SK-N-SH treated with all-trans-retinoic acid at 6 μM for 48 hours (cell line): ENCODE results near the gene GPR176.

Source experiments
- ATAC-seq: fragments of 200-7000 bp; cut with Tn5 transposase; 3 replicates; pipeline ENCODE4 v1.9.1; 2020; ENCODE audit warnings: mild to moderate bottlenecking, moderate library complexity
- BACH2 ChIP-seq: fragments of 250-450 bp; sonication (Bioruptor Pico); IDR thresholded peaks from 2 replicates; pipeline ENCODE4 v1.9.0; 2021; ENCODE audit warnings: mild to moderate bottlenecking, borderline replicate concordance
- CREB5 ChIP-seq: fragments of 250-450 bp; sonication (Bioruptor Pico); IDR thresholded peaks from 2 replicates; pipeline ENCODE4 v1.5.1; 2020; ENCODE audit warnings: low read depth, mild to moderate bottlenecking, moderate library complexity
- CSDC2 ChIP-seq: fragments of 250-450 bp; sonication (Bioruptor Pico); IDR thresholded peaks from 2 replicates; pipeline ENCODE4 v1.5.0; 2020; ENCODE audit warnings: mild to moderate bottlenecking, moderate library complexity
- CSRNP3 ChIP-seq: fragments of 250-450 bp; sonication (Bioruptor Pico); IDR thresholded peaks from 2 replicates; pipeline ENCODE4 v1.5.1; 2021; ENCODE audit warnings: mild to moderate bottlenecking, moderate library complexity
- ESRRG ChIP-seq: fragments of 250-450 bp; sonication (Bioruptor Pico); IDR thresholded peaks from 2 replicates; pipeline ENCODE4 v1.6.1; 2021; ENCODE audit warnings: mild to moderate bottlenecking
- GLIS3 ChIP-seq: fragments of 250-450 bp; sonication (Bioruptor Pico); IDR thresholded peaks from 2 replicates; pipeline ENCODE4 v1.5.0; 2020; ENCODE audit warnings: mild to moderate bottlenecking, moderate library complexity
- ISL1 ChIP-seq: fragments of 250-450 bp; sonication (Bioruptor Pico); IDR thresholded peaks from 2 replicates; pipeline ENCODE4 v2.1.2; 2022; ENCODE audit warnings: mild to moderate bottlenecking, moderate library complexity
- OSR1 ChIP-seq: fragments of 250-450 bp; sonication (Bioruptor Pico); IDR thresholded peaks from 2 replicates; pipeline ENCODE4 v1.8.0; 2022; ENCODE audit warnings: moderate library complexity, mild to moderate bottlenecking, inconsistent platforms
- PATZ1 ChIP-seq: fragments of 250-450 bp; sonication (Bioruptor Pico); IDR thresholded peaks from 2 replicates; pipeline ENCODE4 v1.8.0; 2020; ENCODE audit warnings: mild to moderate bottlenecking, moderate library complexity, borderline replicate concordance
- POU6F1 ChIP-seq: fragments of 250-450 bp; sonication (Bioruptor Pico); IDR thresholded peaks from 2 replicates; pipeline ENCODE4 v1.8.0; 2021; ENCODE audit warnings: low read depth, mild to moderate bottlenecking, moderate library complexity, borderline replicate concordance
- PPARA ChIP-seq: fragments of 250-450 bp; sonication (Bioruptor Pico); IDR thresholded peaks from 2 replicates; pipeline ENCODE4 v1.5.0; 2020; ENCODE audit warnings: mild to moderate bottlenecking, borderline replicate concordance
- RARB ChIP-seq: fragments of 250-450 bp; sonication (Bioruptor Pico); IDR thresholded peaks from 2 replicates; pipeline ENCODE4 v1.8.0; 2021; ENCODE audit warnings: mild to moderate bottlenecking, moderate library complexity
- SNAI2 ChIP-seq: fragments of 250-450 bp; sonication (Bioruptor Pico); IDR thresholded peaks from 2 replicates; pipeline ENCODE4 v1.5.0; 2020; ENCODE audit warnings: mild to moderate bottlenecking, moderate library complexity
- TCF4 ChIP-seq: fragments of 250-450 bp; sonication (Bioruptor Pico); IDR thresholded peaks from 2 replicates; pipeline ENCODE4 v1.8.0; 2021; ENCODE audit warnings: mild to moderate bottlenecking, moderate library complexity, borderline replicate concordance
- TOX ChIP-seq: fragments of 250-450 bp; sonication (Bioruptor Pico); IDR thresholded peaks from 2 replicates; pipeline ENCODE4 v1.8.0; 2021; ENCODE audit warnings: mild to moderate bottlenecking, moderate library complexity, borderline replicate concordance
- TSHZ2 ChIP-seq: fragments of 250-450 bp; sonication (Bioruptor Pico); IDR thresholded peaks from 2 replicates; pipeline ENCODE4 v1.5.0; 2020; ENCODE audit warnings: mild to moderate bottlenecking, moderate library complexity
- ZC3H10 ChIP-seq: fragments of 250-450 bp; sonication (Bioruptor Pico); IDR thresholded peaks from 2 replicates; pipeline ENCODE4 v1.5.1; 2021; ENCODE audit warnings: mild to moderate bottlenecking, moderate library complexity
- ZFP3 ChIP-seq: fragments of 250-450 bp; sonication (Bioruptor Pico); IDR thresholded peaks from 2 replicates; pipeline ENCODE4 v1.5.0; 2020; ENCODE audit warnings: mild to moderate bottlenecking, moderate library complexity
- ZFP30 ChIP-seq: fragments of 450-650 bp; formaldehyde crosslinking; IDR thresholded peaks from 2 replicates; pipeline ENCODE4 v1.5.0; 2022; ENCODE audit warnings: mild to moderate bottlenecking, moderate library complexity
- ZNF565 ChIP-seq: fragments of 450-650 bp; formaldehyde crosslinking; conservative IDR thresholded peaks from 2 replicates; pipeline ENCODE4 v1.5.0; 2020; ENCODE audit warnings: low read depth, mild to moderate bottlenecking, moderate library complexity
- ZNF70 ChIP-seq: fragments of 450-650 bp; formaldehyde crosslinking; IDR thresholded peaks from 2 replicates; pipeline ENCODE4 v1.5.0; 2020; ENCODE audit warnings: mild to moderate bottlenecking, moderate library complexity
- ZNF8 ChIP-seq: fragments of 450-650 bp; formaldehyde crosslinking; IDR thresholded peaks from 2 replicates; pipeline ENCODE4 v1.5.0; 2020; ENCODE audit warnings: mild to moderate bottlenecking, moderate library complexity

GPR176 gene

GRCh38 chr15:39781147-39781966 is 138.7 kb downstream of the GPR176 start:
- TF ChIP-seq ZNF70 (no peak), TOX (no peak), ESRRG (CRISPR knock-in tag) (no peak), PPARA (CRISPR knock-in tag) (no peak), GLIS3 (no peak)
- no peak for ATAC-seq

GRCh38 chr15:39778021-39778420 is 142.0 kb downstream of the GPR176 start:
- no peak for TF ChIP-seq SNAI2 (CRISPR knock-in tag)
- TF ChIP-seq ZFP3 (CRISPR knock-in tag), result no peak
- TF ChIP-seq ZNF565 (CRISPR knock-in tag), result no peak
- no peak for TF ChIP-seq ESRRG (CRISPR knock-in tag)
- ATAC-seq, result no peak

GRCh38 chr15:39777496-39777895 is 142.6 kb downstream of the GPR176 start:
- no peak for ATAC-seq
- TF ChIP-seq TSHZ2 (CRISPR knock-in tag), result no peak
- TF ChIP-seq PATZ1 (CRISPR knock-in tag), result no peak
- TF ChIP-seq RARB (CRISPR knock-in tag), result no peak
- TF ChIP-seq ESRRG (CRISPR knock-in tag), result no peak
- TF ChIP-seq ZNF70, result no peak
- TF ChIP-seq SNAI2 (CRISPR knock-in tag), result no peak
- no peak for TF ChIP-seq CSRNP3 (CRISPR knock-in tag)
- TF ChIP-seq ZC3H10, result no peak
- no peak for TF ChIP-seq POU6F1 (CRISPR knock-in tag)
- TF ChIP-seq ZNF565 (CRISPR knock-in tag), result no peak
- TF ChIP-seq PPARA (CRISPR knock-in tag), result no peak
- TF ChIP-seq TCF4, result no peak

- TF ChIP-seq POU6F1 (CRISPR knock-in tag), result no peak
- TF ChIP-seq ZNF565 (CRISPR knock-in tag), result no peak
- no peak for TF ChIP-seq PPARA (CRISPR knock-in tag)
- TF ChIP-seq TCF4, result no peak
- no peak for TF ChIP-seq CSDC2 (CRISPR knock-in tag)
- no peak for TF ChIP-seq ISL1
- TF ChIP-seq SNAI2 (CRISPR knock-in tag), result no peak
- TF ChIP-seq OSR1 (CRISPR knock-in tag), result no peak
- no peak for TF ChIP-seq ESRRG (CRISPR knock-in tag)
- TF ChIP-seq ZFP3 (CRISPR knock-in tag), result no peak
- no peak for TF ChIP-seq CREB5 (CRISPR knock-in tag)
- no peak for TF ChIP-seq ZFP30 (CRISPR knock-in tag)
- TF ChIP-seq ZNF8, result no peak
- TF ChIP-seq BACH2, result no peak
- TF ChIP-seq ZNF70, result no peak
- TF ChIP-seq, all 23 proteins: peak for 0
- ATAC-seq, result no peak
Measured at GRCh38 chr15:39776068-39776467, 144.0 kb downstream of the GPR176 start.
